Keratinocyte (primary cell): ENCODE measurements around the gene KRTAP5-2. TPM values are rescaled to one million over a fixed set of nuclear protein-coding genes. Genes with fewer than 3 reads are reported as not detected.

Source experiments
- DNase-seq: peaks from one replicate; pipeline ENCODE4 v3.0.0-alpha.2; 2011; ENCODE audit warnings: low read depth, missing footprints, low spot score
- FAIRE-seq: peaks from 2 replicates; lab custom pipeline; 2011; peaks lifted over from hg19 to GRCh38; lab: Jason Lieb, UNC
- H2AFZ ChIP-seq: 2 replicates; pipeline ENCODE4 v1.6.0; 2012; ENCODE audit warnings: low read length, control low read depth, inconsistent platforms; ENCODE audit not compliant: control insufficient read depth
- H3K27ac ChIP-seq: 2 replicates; pipeline ENCODE4 v1.5.1; 2011; ENCODE audit warnings: low read length; ENCODE audit not compliant: control insufficient read depth, insufficient read depth
- H3K27me3 ChIP-seq: 3 replicates; pipeline ENCODE4 v1.6.0; 2011; ENCODE audit warnings: low read length; ENCODE audit not compliant: control insufficient read depth, insufficient read depth; ENCODE audit errors: extremely low read depth
- H3K36me3 ChIP-seq, 2 experiments: 2 replicates in 1 of 2; 3 replicates in 1 of 2; pipeline ENCODE4 v1.5.1; 2011; ENCODE audit warnings: low read length in 2 of 2, mild to moderate bottlenecking in 1 of 2; ENCODE audit not compliant: control insufficient read depth in 2 of 2, insufficient read depth in 2 of 2; ENCODE audit errors: extremely low read depth in 1 of 2
- H3K4me1 ChIP-seq: 3 replicates; pipeline ENCODE4 v1.5.1; 2011; ENCODE audit warnings: low read length; ENCODE audit not compliant: control insufficient read depth, insufficient read depth; ENCODE audit errors: extremely low read depth
- H3K4me2 ChIP-seq: 3 replicates; pipeline ENCODE4 v1.6.0; 2011; ENCODE audit warnings: low read depth, low read length; ENCODE audit not compliant: control insufficient read depth, insufficient read depth; ENCODE audit errors: extremely low read depth
- H3K4me3 ChIP-seq, 3 experiments: fragments of 200-600 bp in 1 of 3; sonication (generic) in 1 of 3; 2 replicates in 2 of 3; 3 replicates in 1 of 3; pipeline ENCODE4 v1.5.1; 2011 to 2016; ENCODE audit warnings: low read length in 3 of 3, mild to moderate bottlenecking in 3 of 3, control low read depth in 2 of 3, inconsistent platforms in 1 of 3, low read depth in 1 of 3, mixed read lengths in 1 of 3, mixed run types in 1 of 3, moderate library complexity in 1 of 3; ENCODE audit not compliant: control insufficient read depth in 2 of 3, insufficient read depth in 2 of 3; ENCODE audit errors: extremely low read depth in 1 of 3
- H3K79me2 ChIP-seq: 2 replicates; pipeline ENCODE4 v1.6.0; 2012; ENCODE audit warnings: low read length; ENCODE audit not compliant: control insufficient read depth, insufficient read depth
- H3K9ac ChIP-seq: 3 replicates; pipeline ENCODE4 v1.6.0; 2011; ENCODE audit warnings: low read length; ENCODE audit not compliant: control insufficient read depth, insufficient read depth; ENCODE audit errors: extremely low read depth
- H3K9me1 ChIP-seq: 3 replicates; pipeline ENCODE4 v1.6.0; 2011; ENCODE audit warnings: low read length; ENCODE audit not compliant: control insufficient read depth, insufficient read depth; ENCODE audit errors: extremely low read depth
- H3K9me3 ChIP-seq: 2 replicates; pipeline ENCODE4 v1.5.1; 2012; ENCODE audit warnings: low read depth, low read length; ENCODE audit not compliant: control insufficient read depth
- H4K20me1 ChIP-seq: 3 replicates; pipeline ENCODE4 v1.6.0; 2011; ENCODE audit warnings: low read length; ENCODE audit not compliant: control insufficient read depth, insufficient read depth; ENCODE audit errors: extremely low read depth
- EZH2 ChIP-seq: IDR thresholded peaks from one replicate; pipeline ENCODE4 v1.6.1; 2012; ENCODE audit warnings: inconsistent platforms, mild to moderate bottlenecking, low read length, moderate library complexity
- dilution Hi-C: fragments of 300-500 bp; cut with MboI; formaldehyde crosslinking; loops from one replicate; pipeline ENCODE4 v1.7.0; 2020; ENCODE audit warnings: low sequenced_read_pairs; ENCODE audit not compliant: extremely low pct_ligation_motif_present
- polyA plus RNA-seq, 5 experiments: library from polyadenylated mRNA; depleted of rRNA in 3 of 5; stranded (reverse) in 3 of 5; stranded (forward) in 1 of 5; unstranded in 1 of 5; fragments of >200 nt; gene quantifications; 1 replicate in 1 of 5; 2 replicates in 3 of 5; 3 replicates in 1 of 5; pipeline versions ENCODE4 v1.2.1 to v1.2.3, GENCODE V29; 2011 to 2012; ENCODE audit warnings: missing spikeins in 2 of 5, low read depth in 1 of 5, low replicate concordance in 1 of 5
- TF ChIP-seq, protein P1 (sequence below), 3 experiments: IDR thresholded peaks in 1 of 3; conservative IDR thresholded peaks in 1 of 3; optimal IDR thresholded peaks in 1 of 3; 2 replicates in 2 of 3; 3 replicates in 1 of 3; pipeline versions ENCODE3 to v1.5.1; 2011; ENCODE audit warnings: low read length in 3 of 3, mild to moderate bottlenecking in 3 of 3, moderate library complexity in 2 of 3, control low read depth in 1 of 3, inconsistent platforms in 1 of 3; ENCODE audit not compliant: insufficient read depth in 2 of 3; ENCODE audit errors: extremely low read depth in 1 of 3

The KRTAP5-2 gene
- polyA plus RNA-seq, 1 donor (not counting 4 experiments of a cell fraction or from before 2014, with no cell fraction given): not detected

DNA sequence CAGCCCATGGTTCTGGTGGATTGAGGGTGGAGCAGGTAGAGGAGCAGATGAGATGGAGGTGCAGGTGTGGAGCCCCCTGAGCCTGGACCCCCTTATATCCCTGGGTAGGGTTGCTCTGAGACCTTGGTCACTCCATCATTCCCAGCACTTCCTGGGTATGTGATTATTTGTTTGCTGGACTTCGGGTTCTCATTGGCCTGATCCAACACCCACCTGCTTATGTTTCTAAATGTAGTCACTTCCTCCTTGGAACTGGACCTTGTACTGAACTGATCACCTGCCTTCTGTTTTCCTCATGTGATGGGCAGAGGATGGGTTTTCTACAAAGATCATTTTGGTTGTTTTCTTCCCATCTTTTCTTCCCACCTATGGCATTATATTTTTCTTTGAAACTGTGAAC is 24.0 kb upstream of the KRTAP5-2 start, which contains the start of gene KRTAP5-4:
KRTAP5-4 (minus strand) TSS at position 53 of the 400 bp plus-strand sequence; CDS start at position 8, 45 bp downstream.
- FAIRE-seq: no peak
- peaks cover 2% of the 10 kb centered on the region for H3K27me3 ChIP-seq

DNA sequence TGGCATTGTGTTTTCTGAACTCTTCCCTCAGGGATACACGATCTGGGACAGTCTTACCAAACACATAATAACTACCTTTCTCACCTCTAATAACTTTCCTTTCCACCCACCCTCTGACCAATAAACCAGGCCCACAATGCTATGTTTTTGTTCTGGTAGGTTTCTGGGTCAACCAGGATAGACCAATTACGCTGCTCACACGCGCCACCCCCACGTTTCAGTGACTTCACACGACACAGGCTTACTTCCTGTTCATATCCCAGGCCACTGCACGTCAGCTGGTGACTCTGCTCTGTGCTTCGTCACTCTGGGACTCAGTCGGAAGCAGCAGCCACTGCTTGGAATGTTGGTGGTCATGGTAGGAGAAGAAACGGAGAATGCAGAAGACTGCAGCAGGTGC is 21.4 kb upstream of the KRTAP5-2 start:
- Histone ChIP-seq H3K4me1 (no peaks in the 10 kb centered on the region), H3K9me1 (no peaks in the 10 kb centered on the region), H4K20me1 (no peaks in the 10 kb centered on the region), H3K27me3 (no peaks in the 10 kb centered on the region), H3K79me2 (no peaks in the 10 kb centered on the region), H3K9ac (no peak overlapping the region), H3K4me3 (no peak overlapping the region), H3K9me3 (no peaks in the 10 kb centered on the region), H2AFZ (no peak overlapping the region), H3K36me3 (no peaks in the 10 kb centered on the region), H3K27ac (no peak overlapping the region), H3K4me2 (no peak overlapping the region)
- TF ChIP-seq, protein P1, sequence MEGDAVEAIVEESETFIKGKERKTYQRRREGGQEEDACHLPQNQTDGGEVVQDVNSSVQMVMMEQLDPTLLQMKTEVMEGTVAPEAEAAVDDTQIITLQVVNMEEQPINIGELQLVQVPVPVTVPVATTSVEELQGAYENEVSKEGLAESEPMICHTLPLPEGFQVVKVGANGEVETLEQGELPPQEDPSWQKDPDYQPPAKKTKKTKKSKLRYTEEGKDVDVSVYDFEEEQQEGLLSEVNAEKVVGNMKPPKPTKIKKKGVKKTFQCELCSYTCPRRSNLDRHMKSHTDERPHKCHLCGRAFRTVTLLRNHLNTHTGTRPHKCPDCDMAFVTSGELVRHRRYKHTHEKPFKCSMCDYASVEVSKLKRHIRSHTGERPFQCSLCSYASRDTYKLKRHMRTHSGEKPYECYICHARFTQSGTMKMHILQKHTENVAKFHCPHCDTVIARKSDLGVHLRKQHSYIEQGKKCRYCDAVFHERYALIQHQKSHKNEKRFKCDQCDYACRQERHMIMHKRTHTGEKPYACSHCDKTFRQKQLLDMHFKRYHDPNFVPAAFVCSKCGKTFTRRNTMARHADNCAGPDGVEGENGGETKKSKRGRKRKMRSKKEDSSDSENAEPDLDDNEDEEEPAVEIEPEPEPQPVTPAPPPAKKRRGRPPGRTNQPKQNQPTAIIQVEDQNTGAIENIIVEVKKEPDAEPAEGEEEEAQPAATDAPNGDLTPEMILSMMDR (optimal IDR thresholded peaks at IDR 0.05 in 1 of 3, IDR thresholded peaks at IDR 0.05 in 1 of 3, conservative IDR thresholded peaks at IDR 0.05 in 1 of 3; ENCODE audit: extremely low read depth in 1 of 3, insufficient read depth in 2 of 3, low read length in 3 of 3): no peak
- TF ChIP-seq EZH2: no peak
- FAIRE-seq: no peak
- dilution Hi-C loops: no loop called here
- no peak for DNase-seq

More for the DNA sequence above, 24.0 kb upstream of the KRTAP5-2 start, which contains the start of gene KRTAP5-4:
- Histone ChIP-seq H3K79me2 (no peaks in the 10 kb centered on the region), H3K4me2 (no peak within 1 kb of the TSS), H3K4me1 (no peaks in the 10 kb centered on the region), H3K9me1 (no peaks in the 10 kb centered on the region), H3K9ac (no peak within 1 kb of the TSS), H3K9me3 (no peaks in the 10 kb centered on the region), H3K27ac (no peak within 1 kb of the TSS), H2AFZ (no peak within 1 kb of the TSS), H3K4me3 (no peak within 1 kb of the TSS), H4K20me1 (no peaks in the 10 kb centered on the region), H3K36me3 (no peaks in the 10 kb centered on the region)
- TF ChIP-seq, protein P1 (optimal IDR thresholded peaks at IDR 0.05 in 1 of 3, IDR thresholded peaks at IDR 0.05 in 1 of 3, conservative IDR thresholded peaks at IDR 0.05 in 1 of 3; ENCODE audit: extremely low read depth in 1 of 3, insufficient read depth in 2 of 3, low read length in 3 of 3): no peak
- no peak for TF ChIP-seq EZH2
- dilution Hi-C loops: no loop called here
- no peak for DNase-seq
